HepG2 (cell line): Measurements from ENCODE around the gene MTA3. TPM values are rescaled to one million over a fixed set of nuclear protein-coding genes. Genes with fewer than 3 reads are reported as not detected.

Experiments
- ETV6 ChIP-seq: sonication (generic); formaldehyde crosslinking; conservative IDR thresholded peaks from 2 replicates; pipeline ENCODE4 v1.4.0; 2020; ENCODE audit warnings: missing genetic modification reagents
- HOXA5 ChIP-seq: sonication (generic); formaldehyde crosslinking; IDR thresholded peaks from 2 replicates; pipeline ENCODE4 v1.4.0; 2020; ENCODE audit warnings: missing genetic modification reagents
- KDM5B ChIP-seq: sonication (generic); formaldehyde crosslinking; IDR thresholded peaks from 2 replicates; pipeline ENCODE4 v1.4.0; 2020; ENCODE audit warnings: missing genetic modification reagents, mild to moderate bottlenecking, borderline replicate concordance
- MED13 ChIP-seq: sonication (generic); formaldehyde crosslinking; IDR thresholded peaks from 2 replicates; pipeline ENCODE4 v1.5.0; 2020; ENCODE audit warnings: missing genetic modification reagents
- RFX5 ChIP-seq: IDR thresholded peaks from 2 replicates; pipeline ENCODE4 v1.6.1; 2011; ENCODE audit warnings: low read depth, low read length, improper control_type of control experiment
- SMAD1 ChIP-seq: sonication (generic); formaldehyde crosslinking; IDR thresholded peaks from 2 replicates; pipeline ENCODE4 v1.4.0; 2020; ENCODE audit warnings: missing genetic modification reagents, low read depth, mild to moderate bottlenecking, borderline replicate concordance
- SRSF4 ChIP-seq: fragments of 200-400 bp; formaldehyde crosslinking; IDR thresholded peaks from one replicate; pipeline ENCODE4 v1.6.1; 2018; ENCODE audit warnings: mild to moderate bottlenecking, low read depth, low read length, moderate library complexity; ENCODE audit not compliant: poor library complexity, severe bottlenecking
- SRSF9 ChIP-seq: fragments of 200-400 bp; formaldehyde crosslinking; IDR thresholded peaks from 2 replicates; pipeline ENCODE4 v1.6.1; 2018; ENCODE audit warnings: borderline replicate concordance, mild to moderate bottlenecking, low read depth, low read length; ENCODE audit not compliant: insufficient read depth, poor library complexity, severe bottlenecking
- TBX2 ChIP-seq: sonication (generic); formaldehyde crosslinking; IDR thresholded peaks from 2 replicates; pipeline ENCODE4 v1.5.0; 2020; ENCODE audit warnings: missing genetic modification reagents, mild to moderate bottlenecking, borderline replicate concordance
- ZFYVE20 ChIP-seq: sonication (generic); formaldehyde crosslinking; IDR thresholded peaks from 2 replicates; pipeline ENCODE4 v1.8.0; 2023; ENCODE audit warnings: low read depth, mild to moderate bottlenecking, moderate library complexity, missing genetic modification reagents, borderline replicate concordance
- ZNF329 ChIP-seq: sonication (generic); formaldehyde crosslinking; IDR thresholded peaks from 2 replicates; pipeline ENCODE4 v1.9.0; 2021; ENCODE audit warnings: low read depth, mild to moderate bottlenecking, missing genetic modification reagents
- polyA plus RNA-seq, 8 experiments: library from polyadenylated mRNA; depleted of rRNA in 3 of 8; stranded (reverse) in 7 of 8; unstranded in 1 of 8; fragments of >200 nt; fragmentation: Illumina TruSeq in 4 of 8; extraction: Trizol in 4 of 8; gene quantifications; 2 replicates each; pipeline versions ENCODE4 v1.2.1 to v1.2.3, GENCODE V29; 2011 to 2016; ENCODE audit warnings: low read depth in 4 of 8, missing spikeins in 1 of 8, mixed read lengths in 1 of 8; ENCODE audit not compliant: insufficient read depth in 1 of 8
- total RNA-seq, 5 experiments: library from RNA; depleted of rRNA; stranded (reverse); fragments of >200 nt; fragmentation: Illumina TruSeq; extraction: Trizol; gene quantifications; 2 replicates each; pipeline ENCODE4 v1.2.3, GENCODE V29; 2016; ENCODE audit warnings: low read depth in 1 of 5
- TF ChIP-seq, protein P1 (sequence below): sonication (generic); formaldehyde crosslinking; IDR thresholded peaks from 2 replicates; pipeline ENCODE4 v1.8.0; 2023; ENCODE audit warnings: mild to moderate bottlenecking, missing genetic modification reagents
- TF ChIP-seq, protein P2 (sequence below), 2 experiments: fragments of 450-650 bp in 1 of 2; sonication (generic) in 1 of 2; formaldehyde crosslinking; IDR thresholded peaks; 2 replicates each; pipeline versions ENCODE4 v1.5.0 to v1.8.0; 2020 to 2022; ENCODE audit warnings: mild to moderate bottlenecking in 1 of 2, missing genetic modification reagents in 1 of 2
- TF ChIP-seq, protein P3 (sequence below): sonication (generic); formaldehyde crosslinking; IDR thresholded peaks from 2 replicates; pipeline ENCODE4 v1.4.0; 2020; ENCODE audit warnings: missing genetic modification reagents, low read depth, mild to moderate bottlenecking, borderline replicate concordance
- TF ChIP-seq, protein P4 (sequence below): sonication (generic); formaldehyde crosslinking; IDR thresholded peaks from 2 replicates; pipeline ENCODE4 v1.5.1; 2020; ENCODE audit warnings: mild to moderate bottlenecking, missing genetic modification reagents
- TF ChIP-seq, protein P5 (sequence below): sonication (generic); formaldehyde crosslinking; IDR thresholded peaks from 2 replicates; pipeline ENCODE4 v1.9.0; 2021; ENCODE audit warnings: missing genetic modification reagents, borderline replicate concordance

MTA3 gene
- total and polyA plus RNA-seq, 2 of the 13 experiments (the other 11 are each of a cell fraction or from before 2014, with no cell fraction given): 48.8 to 77.8 TPM

DNA sequence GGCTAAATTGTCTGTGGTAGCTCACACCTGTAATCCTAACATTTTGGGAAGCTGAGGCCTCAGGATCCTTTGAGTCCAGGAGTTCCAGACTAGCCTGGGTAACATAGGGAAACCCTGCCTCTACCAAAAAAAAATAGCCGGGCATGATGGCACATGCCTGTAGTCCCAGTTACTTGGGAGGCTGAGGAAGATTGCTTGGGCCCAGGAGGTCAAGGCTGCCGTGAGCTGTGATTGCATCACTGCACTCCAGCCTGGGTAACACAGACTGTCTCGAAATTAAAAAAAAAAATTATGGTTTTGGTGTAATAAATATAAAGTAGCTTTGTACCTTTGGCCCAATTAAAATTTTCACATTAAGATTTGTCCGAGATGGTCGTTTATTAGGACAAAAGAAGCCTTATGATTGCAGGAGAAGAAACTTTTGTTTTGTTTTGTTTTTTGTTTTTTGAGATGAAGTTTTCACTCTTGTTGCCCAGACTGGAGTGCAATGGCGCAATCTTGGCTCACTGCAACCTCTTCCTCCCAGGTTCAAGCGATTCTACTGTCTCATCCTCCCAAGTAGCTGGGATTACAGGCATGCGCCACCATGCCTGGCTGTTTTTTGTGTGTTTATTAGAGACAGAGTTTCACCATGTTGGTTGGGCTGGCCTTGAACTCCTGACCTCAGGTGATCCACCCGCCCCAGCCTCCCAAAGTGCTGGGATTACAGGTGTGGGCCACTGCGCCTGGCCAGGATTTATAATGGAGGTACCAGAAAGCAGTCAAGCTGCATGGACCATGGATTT is 4.1 kb downstream of the MTA3 start (continued):
- TF ChIP-seq, protein P1, sequence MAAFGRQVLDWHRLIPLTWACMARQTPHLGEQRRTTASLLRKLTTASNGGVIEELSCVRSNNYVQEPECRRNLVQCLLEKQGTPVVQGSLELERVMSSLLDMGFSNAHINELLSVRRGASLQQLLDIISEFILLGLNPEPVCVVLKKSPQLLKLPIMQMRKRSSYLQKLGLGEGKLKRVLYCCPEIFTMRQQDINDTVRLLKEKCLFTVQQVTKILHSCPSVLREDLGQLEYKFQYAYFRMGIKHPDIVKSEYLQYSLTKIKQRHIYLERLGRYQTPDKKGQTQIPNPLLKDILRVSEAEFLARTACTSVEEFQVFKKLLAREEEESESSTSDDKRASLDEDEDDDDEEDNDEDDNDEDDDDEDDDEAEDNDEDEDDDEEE (CRISPR knock-in tag): no peak
- 0 out of 2 replicates have a peak, but pooled peaks have one; percentile 8 for TF ChIP-seq HOXA5 (CRISPR knock-in tag)
- no peak for TF ChIP-seq ZFYVE20
- no peak for TF ChIP-seq ZNF329 (CRISPR knock-in tag)
- TF ChIP-seq, protein P2, sequence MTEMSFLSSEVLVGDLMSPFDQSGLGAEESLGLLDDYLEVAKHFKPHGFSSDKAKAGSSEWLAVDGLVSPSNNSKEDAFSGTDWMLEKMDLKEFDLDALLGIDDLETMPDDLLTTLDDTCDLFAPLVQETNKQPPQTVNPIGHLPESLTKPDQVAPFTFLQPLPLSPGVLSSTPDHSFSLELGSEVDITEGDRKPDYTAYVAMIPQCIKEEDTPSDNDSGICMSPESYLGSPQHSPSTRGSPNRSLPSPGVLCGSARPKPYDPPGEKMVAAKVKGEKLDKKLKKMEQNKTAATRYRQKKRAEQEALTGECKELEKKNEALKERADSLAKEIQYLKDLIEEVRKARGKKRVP (CRISPR knock-in tag; IDR thresholded peaks at IDR 0.05): no peak
- TF ChIP-seq SRSF4: no peak
- no peak for TF ChIP-seq KDM5B
- TF ChIP-seq, protein P3, sequence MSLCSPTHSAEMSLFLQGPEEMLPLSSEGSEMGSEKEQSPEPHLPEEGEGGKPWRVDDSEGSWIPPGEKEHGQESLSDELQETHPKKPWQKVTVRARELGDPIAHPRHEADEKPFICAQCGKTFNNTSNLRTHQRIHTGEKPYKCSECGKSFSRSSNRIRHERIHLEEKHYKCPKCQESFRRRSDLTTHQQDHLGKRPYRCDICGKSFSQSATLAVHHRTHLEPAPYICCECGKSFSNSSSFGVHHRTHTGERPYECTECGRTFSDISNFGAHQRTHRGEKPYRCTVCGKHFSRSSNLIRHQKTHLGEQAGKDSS: no peak
- no peak for TF ChIP-seq TBX2 (CRISPR knock-in tag)
- TF ChIP-seq MED13 (CRISPR knock-in tag): no peak
- TF ChIP-seq, protein P4, sequence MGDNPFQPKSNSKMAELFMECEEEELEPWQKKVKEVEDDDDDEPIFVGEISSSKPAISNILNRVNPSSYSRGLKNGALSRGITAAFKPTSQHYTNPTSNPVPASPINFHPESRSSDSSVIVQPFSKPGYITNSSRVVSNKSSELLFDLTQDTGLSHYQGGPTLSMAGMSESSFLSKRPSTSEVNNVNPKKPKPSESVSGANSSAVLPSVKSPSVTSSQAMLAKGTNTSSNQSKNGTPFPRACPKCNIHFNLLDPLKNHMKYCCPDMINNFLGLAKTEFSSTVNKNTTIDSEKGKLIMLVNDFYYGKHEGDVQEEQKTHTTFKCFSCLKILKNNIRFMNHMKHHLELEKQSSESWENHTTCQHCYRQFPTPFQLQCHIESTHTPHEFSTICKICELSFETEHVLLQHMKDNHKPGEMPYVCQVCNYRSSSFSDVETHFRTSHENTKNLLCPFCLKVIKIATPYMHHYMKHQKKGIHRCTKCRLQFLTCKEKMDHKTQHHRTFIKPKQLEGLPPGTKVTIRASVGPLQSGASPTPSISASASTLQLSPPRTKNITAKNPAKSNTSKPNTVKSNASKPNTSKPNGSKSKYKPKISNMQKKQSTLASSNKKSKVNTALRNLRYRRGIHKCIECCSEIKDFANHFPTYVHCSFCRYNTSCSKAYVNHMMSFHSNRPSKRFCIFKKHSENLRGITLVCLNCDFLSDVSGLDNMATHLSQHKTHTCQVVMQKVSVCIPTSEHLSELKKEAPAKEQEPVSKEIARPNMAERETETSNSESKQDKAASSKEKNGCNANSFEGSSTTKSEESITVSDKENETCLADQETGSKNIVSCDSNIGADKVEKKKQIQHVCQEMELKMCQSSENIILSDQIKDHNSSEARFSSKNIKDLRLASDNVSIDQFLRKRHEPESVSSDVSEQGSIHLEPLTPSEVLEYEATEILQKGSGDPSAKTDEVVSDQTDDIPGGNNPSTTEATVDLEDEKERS (CRISPR knock-in tag): no peak
- TF ChIP-seq RFX5: no peak
- no peak for TF ChIP-seq SMAD1 (CRISPR knock-in tag)
- no peak for TF ChIP-seq SRSF9
- no peak for TF ChIP-seq ETV6 (CRISPR knock-in tag)
- TF ChIP-seq, protein P5, sequence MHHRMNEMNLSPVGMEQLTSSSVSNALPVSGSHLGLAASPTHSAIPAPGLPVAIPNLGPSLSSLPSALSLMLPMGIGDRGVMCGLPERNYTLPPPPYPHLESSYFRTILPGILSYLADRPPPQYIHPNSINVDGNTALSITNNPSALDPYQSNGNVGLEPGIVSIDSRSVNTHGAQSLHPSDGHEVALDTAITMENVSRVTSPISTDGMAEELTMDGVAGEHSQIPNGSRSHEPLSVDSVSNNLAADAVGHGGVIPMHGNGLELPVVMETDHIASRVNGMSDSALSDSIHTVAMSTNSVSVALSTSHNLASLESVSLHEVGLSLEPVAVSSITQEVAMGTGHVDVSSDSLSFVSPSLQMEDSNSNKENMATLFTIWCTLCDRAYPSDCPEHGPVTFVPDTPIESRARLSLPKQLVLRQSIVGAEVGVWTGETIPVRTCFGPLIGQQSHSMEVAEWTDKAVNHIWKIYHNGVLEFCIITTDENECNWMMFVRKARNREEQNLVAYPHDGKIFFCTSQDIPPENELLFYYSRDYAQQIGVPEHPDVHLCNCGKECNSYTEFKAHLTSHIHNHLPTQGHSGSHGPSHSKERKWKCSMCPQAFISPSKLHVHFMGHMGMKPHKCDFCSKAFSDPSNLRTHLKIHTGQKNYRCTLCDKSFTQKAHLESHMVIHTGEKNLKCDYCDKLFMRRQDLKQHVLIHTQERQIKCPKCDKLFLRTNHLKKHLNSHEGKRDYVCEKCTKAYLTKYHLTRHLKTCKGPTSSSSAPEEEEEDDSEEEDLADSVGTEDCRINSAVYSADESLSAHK (CRISPR knock-in tag): no peak
